Liver (tissue), 3 donors: ENCODE results near the gene OR5B3.

ENCODE experiments used
- CTCF ChIP-seq: fragments of 150-350 bp; IDR thresholded peaks from 2 replicates; pipeline ENCODE4 v1.5.1; 2017; ENCODE audit warnings: improper control_type of control experiment, low read depth, low read length; ENCODE audit not compliant: missing input control
- FOXA1 ChIP-seq: IDR thresholded peaks from 2 replicates; pipeline ENCODE4 v1.6.1; 2016; ENCODE audit warnings: antibody characterized with exemption
- GABPA ChIP-seq, 2 donors: IDR thresholded peaks in 1 of 2; conservative IDR thresholded peaks in 1 of 2; 2 replicates each; pipeline ENCODE4 v1.6.1; 2016; ENCODE audit warnings: antibody characterized with exemption in 2 of 2, mild to moderate bottlenecking in 1 of 2, moderate library complexity in 1 of 2
- JUND ChIP-seq, 2 donors: IDR thresholded peaks; 2 replicates each; pipeline ENCODE4 v1.6.1; 2016; ENCODE audit warnings: antibody characterized with exemption in 2 of 2
- RAD21 ChIP-seq, 2 donors: IDR thresholded peaks; 2 replicates each; pipeline ENCODE4 v1.6.1; 2016; ENCODE audit warnings: antibody characterized with exemption in 2 of 2, mild to moderate bottlenecking in 2 of 2
- REST ChIP-seq: IDR thresholded peaks from 2 replicates; pipeline ENCODE4 v1.6.1; 2016; ENCODE audit warnings: antibody characterized with exemption, mild to moderate bottlenecking
- TAF1 ChIP-seq: conservative IDR thresholded peaks from 2 replicates; pipeline ENCODE4 v1.6.1; 2016; ENCODE audit warnings: antibody characterized with exemption, mild to moderate bottlenecking
- YY1 ChIP-seq: IDR thresholded peaks from 2 replicates; pipeline ENCODE4 v1.6.1; 2016; ENCODE audit warnings: antibody characterized with exemption, mild to moderate bottlenecking
- ZBTB33 ChIP-seq: IDR thresholded peaks from 2 replicates; pipeline ENCODE4 v1.6.1; 2016; ENCODE audit warnings: antibody characterized with exemption
- donor health status: healthy.
- donor health status: healthy.

- TF ChIP-seq YY1: no peak
- TF ChIP-seq TAF1: no peak
- no peak for TF ChIP-seq RAD21 (IDR thresholded peaks at IDR 0.05)
- TF ChIP-seq CTCF: no peak
- no peak for TF ChIP-seq ZBTB33
- no peak for TF ChIP-seq GABPA (IDR thresholded peaks at IDR 0.05 in 1 of 2, conservative IDR thresholded peaks at IDR 0.05 in 1 of 2)
- no peak for TF ChIP-seq JUND (IDR thresholded peaks at IDR 0.05)
- TF ChIP-seq REST: no peak
- no peak for TF ChIP-seq FOXA1
Observed at GRCh38 chr11:58354727-58355126, 51.9 kb downstream of the OR5B3 start.
